HCT116 (cell line): ENCODE measurements around the gene DOCK4.

Experiments used
- CTCF ChIP-seq, 3 experiments: fragments of 200-600 bp in 1 of 3; sonication (generic) in 1 of 3; IDR thresholded peaks in 2 of 3; conservative IDR thresholded peaks in 1 of 3; 2 replicates each; pipeline ENCODE4 v1.5.1; 2012 to 2017; ENCODE audit warnings: low read depth in 2 of 3, low read length in 2 of 3, antibody characterized with exemption in 1 of 3, borderline replicate concordance in 1 of 3, control low read depth in 1 of 3, mild to moderate bottlenecking in 1 of 3, mixed read lengths in 1 of 3, mixed run types in 1 of 3, moderate library complexity in 1 of 3; ENCODE audit not compliant: insufficient read depth in 1 of 3
- EGR1 ChIP-seq: IDR thresholded peaks from 2 replicates; pipeline ENCODE4 v1.6.1; 2012; ENCODE audit warnings: low read depth
- EZH2 ChIP-seq: fragments of 200-600 bp; sonication (generic); IDR thresholded peaks from 2 replicates; pipeline ENCODE4 v1.6.1; 2017; ENCODE audit warnings: antibody characterized with exemption, mixed run types
- EZH2phosphoT487 ChIP-seq: fragments of 200-600 bp; IDR thresholded peaks from 2 replicates; pipeline ENCODE4 v1.6.1; 2018; ENCODE audit warnings: antibody characterized with exemption, borderline replicate concordance
- JUND ChIP-seq: IDR thresholded peaks from 2 replicates; pipeline ENCODE4 v1.6.1; 2012
- POLR2A ChIP-seq: IDR thresholded peaks from 2 replicates; pipeline ENCODE4 v1.7.0; 2011; ENCODE audit warnings: borderline replicate concordance; ENCODE audit not compliant: insufficient read depth, insufficient read length; ENCODE audit errors: extremely low read depth
- RAD21 ChIP-seq: IDR thresholded peaks from 2 replicates; pipeline ENCODE4 v1.6.1; 2012; ENCODE audit warnings: low read depth, mild to moderate bottlenecking
- REST ChIP-seq: IDR thresholded peaks from 2 replicates; pipeline ENCODE4 v1.6.1; 2012; ENCODE audit warnings: low read depth
- SIN3A ChIP-seq: IDR thresholded peaks from 2 replicates; pipeline ENCODE4 v1.6.1; 2012; ENCODE audit warnings: low read depth
- SRF ChIP-seq: IDR thresholded peaks from 2 replicates; pipeline ENCODE4 v1.6.1; 2012; ENCODE audit warnings: low read depth
- TCF7L2 ChIP-seq: IDR thresholded peaks from 2 replicates; pipeline ENCODE4 v1.7.0; 2011; ENCODE audit warnings: borderline replicate concordance, inconsistent platforms; ENCODE audit not compliant: insufficient read depth, insufficient read length; ENCODE audit errors: extremely low read depth
- YY1 ChIP-seq: IDR thresholded peaks from 2 replicates; pipeline ENCODE4 v1.6.1; 2011; ENCODE audit warnings: low read length, low read depth, moderate library complexity, mild to moderate bottlenecking; ENCODE audit not compliant: insufficient replicate concordance; ENCODE audit errors: extremely low read depth
- TF ChIP-seq, protein P1 (sequence below): IDR thresholded peaks from 2 replicates; pipeline ENCODE4 v1.6.1; 2012

DNA sequence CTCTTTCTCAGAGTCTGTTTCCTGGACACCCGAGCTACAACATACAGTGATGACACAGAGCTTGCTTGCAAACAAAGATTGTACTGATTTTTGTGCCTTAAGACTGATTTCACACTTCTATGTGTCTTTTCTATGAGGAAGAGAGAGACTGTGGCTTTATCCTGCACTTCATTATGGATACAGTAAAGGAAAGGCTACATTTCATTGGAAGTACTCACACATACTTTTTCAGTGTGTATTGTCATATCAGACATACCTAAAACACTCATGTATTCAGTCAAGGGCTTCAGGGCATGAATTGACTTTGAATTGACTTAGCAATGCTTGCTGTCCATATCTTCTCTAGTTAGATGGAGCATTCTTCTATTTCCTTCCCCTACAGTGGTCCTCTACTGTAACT, 508.4 kb downstream of the DOCK4 start:
- TF ChIP-seq SIN3A: no peak
- no peak for TF ChIP-seq CTCF (IDR thresholded peaks at IDR 0.05 in 2 of 3, conservative IDR thresholded peaks at IDR 0.05 in 1 of 3; ENCODE audit: borderline replicate concordance in 1 of 3, insufficient read depth in 1 of 3, low read depth in 2 of 3, low read length in 2 of 3)
- TF ChIP-seq RAD21: no peak
- no peak for TF ChIP-seq EZH2phosphoT487
- no peak for TF ChIP-seq EZH2
- TF ChIP-seq, protein P1, sequence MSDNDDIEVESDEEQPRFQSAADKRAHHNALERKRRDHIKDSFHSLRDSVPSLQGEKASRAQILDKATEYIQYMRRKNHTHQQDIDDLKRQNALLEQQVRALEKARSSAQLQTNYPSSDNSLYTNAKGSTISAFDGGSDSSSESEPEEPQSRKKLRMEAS: no peak
- TF ChIP-seq JUND: no peak
- TF ChIP-seq TCF7L2: no peak
- no peak for TF ChIP-seq POLR2A
- no peak for TF ChIP-seq SRF
- no peak for TF ChIP-seq EGR1
- TF ChIP-seq REST: no peak
- TF ChIP-seq YY1: no peak
